DND-41 (cell line): ENCODE results near the gene CAPN5.
A peak's percentile ranks its signal among the peaks of the same experiment; 100 is the strongest.

Source experiments
- ATAC-seq: fragments of 200-7000 bp; cut with Tn5 transposase; 3 replicates; pipeline ENCODE4 v1.9.1; 2021; ENCODE audit warnings: low read depth; ENCODE audit not compliant: insufficient read depth
- DNase-seq: peaks from one replicate; pipeline ENCODE4 v3.0.0-alpha.2; 2020
- H2AFZ ChIP-seq: 2 replicates; pipeline ENCODE4 v1.6.0; 2012; ENCODE audit warnings: low read depth, low read length
- H3K27ac ChIP-seq: 2 replicates; pipeline ENCODE4 v1.5.1; 2012; ENCODE audit warnings: low read length, inconsistent platforms
- H3K27me3 ChIP-seq: fragments of 200-600 bp; sonication (generic); 2 replicates; pipeline ENCODE4 v1.6.0; 2012; ENCODE audit warnings: low read length, mild to moderate bottlenecking, inconsistent platforms; ENCODE audit not compliant: insufficient read depth, poor library complexity
- H3K36me3 ChIP-seq: 2 replicates; pipeline ENCODE4 v1.5.1; 2012; ENCODE audit warnings: low read length, inconsistent platforms; ENCODE audit not compliant: insufficient read depth
- H3K4me1 ChIP-seq: 2 replicates; pipeline ENCODE4 v1.5.1; 2012; ENCODE audit warnings: mild to moderate bottlenecking, low read length; ENCODE audit not compliant: insufficient read depth
- H3K4me2 ChIP-seq: 2 replicates; pipeline ENCODE4 v1.6.0; 2012; ENCODE audit warnings: mild to moderate bottlenecking, moderate library complexity, low read length, inconsistent platforms; ENCODE audit not compliant: insufficient read depth
- H3K4me3 ChIP-seq, 2 experiments: fragments of 200-600 bp in 1 of 2; shearing (Covaris generic) in 1 of 2; 2 replicates each; pipeline ENCODE4 v1.5.1; 2012 to 2016; ENCODE audit warnings: inconsistent platforms in 2 of 2, low read length in 2 of 2, mild to moderate bottlenecking in 2 of 2, low read depth in 1 of 2, moderate library complexity in 1 of 2
- H3K79me2 ChIP-seq: 2 replicates; pipeline ENCODE4 v1.6.0; 2012; ENCODE audit warnings: low read length, inconsistent platforms; ENCODE audit not compliant: insufficient read depth
- H3K9ac ChIP-seq: 2 replicates; pipeline ENCODE4 v1.6.0; 2012; ENCODE audit warnings: low read depth, mild to moderate bottlenecking, inconsistent platforms, low read length, moderate library complexity
- H3K9me3 ChIP-seq: 2 replicates; pipeline ENCODE4 v1.5.1; 2012; ENCODE audit warnings: low read length, moderate library complexity, mild to moderate bottlenecking, inconsistent platforms; ENCODE audit not compliant: insufficient read depth, severe bottlenecking
- H4K20me1 ChIP-seq: 2 replicates; pipeline ENCODE4 v1.6.0; 2012; ENCODE audit warnings: low read length; ENCODE audit not compliant: insufficient read depth
- CTCF ChIP-seq: IDR thresholded peaks from 2 replicates; pipeline ENCODE4 v1.5.1; 2012; ENCODE audit warnings: borderline replicate concordance, low read length, moderate library complexity, mild to moderate bottlenecking; ENCODE audit not compliant: poor library complexity, severe bottlenecking; ENCODE audit errors: extremely low read depth
- EZH2 ChIP-seq: IDR thresholded peaks from 3 replicates; pipeline ENCODE4 v1.6.1; 2012; ENCODE audit warnings: borderline replicate concordance, low read depth, mild to moderate bottlenecking, moderate library complexity, low read length, inconsistent platforms; ENCODE audit not compliant: severe bottlenecking

Gene CAPN5

GRCh38 chr11:77147668-77148321 is 81.0 kb downstream of the CAPN5 start:
- no peaks in the 10 kb centered on the region for H3K36me3 ChIP-seq
- no peak overlapping the region for H3K4me2 ChIP-seq
- peaks cover 7% of the 10 kb centered on the region; the same call in 1 of the 2 replicates for H4K20me1 ChIP-seq
- H3K9ac ChIP-seq, result no peak overlapping the region
- H3K4me3 ChIP-seq, result no peak overlapping the region
- H3K27ac ChIP-seq, result no peak overlapping the region
- peaks cover 26% of the 10 kb centered on the region for H3K4me1 ChIP-seq
- no peaks in the 10 kb centered on the region for H3K27me3 ChIP-seq
- ATAC-seq, result peak; percentile 68
- DNase-seq, result peak; percentile 86
- no peaks in the 10 kb centered on the region for H3K79me2 ChIP-seq
- H3K9me3 ChIP-seq, result no peaks in the 10 kb centered on the region
- TF ChIP-seq EZH2 (no peak), CTCF (no peak)
- H2AFZ ChIP-seq, result no peak overlapping the region

GRCh38 chr11:77148963-77149715 is 82.4 kb downstream of the CAPN5 start:
- ATAC-seq, result no peak
- peaks cover 7% of the 10 kb centered on the region; the same call in 1 of the 2 replicates for H4K20me1 ChIP-seq
- H3K36me3 ChIP-seq, result no peaks in the 10 kb centered on the region
- no peaks in the 10 kb centered on the region for H3K9me3 ChIP-seq
- H3K4me2 ChIP-seq, result no peak overlapping the region
- H3K4me1 ChIP-seq, result peaks cover 38% of the 10 kb centered on the region
- DNase-seq, result no peak
- H3K4me3 ChIP-seq, result no peak overlapping the region
- 0 out of 2 replicates have a peak overlapping the region, but pooled peaks have one; percentile 16 for H3K27ac ChIP-seq
- no peaks in the 10 kb centered on the region for H3K79me2 ChIP-seq
- TF ChIP-seq CTCF, result no peak
- H3K9ac ChIP-seq, result no peak overlapping the region
- no peaks in the 10 kb centered on the region for H3K27me3 ChIP-seq
- no peak overlapping the region for H2AFZ ChIP-seq

GRCh38 chr11:77149716-77150392 is 83.1 kb downstream of the CAPN5 start:
- Histone ChIP-seq H3K36me3 (no peaks in the 10 kb centered on the region), H3K4me1 (peaks cover 44% of the 10 kb centered on the region), H3K27ac (0 out of 2 replicates have a peak overlapping the region, but pooled peaks have one; percentile 16), H3K79me2 (no peaks in the 10 kb centered on the region), H3K9ac (no peak overlapping the region), H4K20me1 (peaks cover 7% of the 10 kb centered on the region; the same call in 1 of the 2 replicates), H3K4me3 (no peak overlapping the region), H3K27me3 (no peaks in the 10 kb centered on the region), H3K4me2 (no peak overlapping the region), H2AFZ (no peak overlapping the region), H3K9me3 (no peaks in the 10 kb centered on the region)
- TF ChIP-seq CTCF (no peak), EZH2 (no peak)
- DNase-seq (no peak), ATAC-seq (no peak)
